Endothelial cell of umbilical vein (primary cell): Measurements from ENCODE around the gene CHMP4A. TPM values are rescaled to one million over a fixed set of nuclear protein-coding genes. Genes with fewer than 3 reads are reported as not detected.
A peak's percentile ranks its signal among the peaks of the same experiment; 100 is the strongest.

ENCODE experiments used
- BruUV-seq: library from RNA; stranded (reverse); fragments of 400-500 nt; replicated peaks from 2 replicates; lab custom pipeline; 2021; lab: Mats Ljungman, UMichigan
- CTCF ChIA-PET: fragments of 300-600, 350-600 bp; sonication (Branson Sonifier 250); formaldehyde crosslinking; loops from one replicate; lab custom pipeline; 2021; ENCODE audit warnings: antibody characterized with exemption, inconsistent platforms; lab: Charles Lee
- POLR2A ChIA-PET: fragments of 300-600, 350-600 bp; sonication (Branson Sonifier 250); formaldehyde crosslinking; loops from one replicate; lab custom pipeline; 2021; ENCODE audit warnings: antibody characterized with exemption, inconsistent platforms; lab: Charles Lee
- DNase-seq: peaks from one replicate; pipeline ENCODE4 v3.0.0-alpha.2; 2011; ENCODE audit warnings: low read depth, low spot score
- FAIRE-seq: peaks from 2 replicates; lab custom pipeline; 2011; peaks lifted over from hg19 to GRCh38; lab: Jason Lieb, UNC
- H2AFZ ChIP-seq: 2 replicates; pipeline ENCODE4 v1.6.0; 2012; ENCODE audit warnings: low read depth, low read length, control low read depth, inconsistent platforms
- H3K27ac ChIP-seq: 2 replicates; pipeline ENCODE4 v1.5.1; 2011; ENCODE audit warnings: low read depth, mild to moderate bottlenecking, control low read depth, low read length, moderate library complexity; ENCODE audit not compliant: insufficient read depth
- H3K27me3 ChIP-seq, 2 experiments: 2 replicates each; pipeline versions ENCODE4 v1.6.0 to v1.6.1; 2011; ENCODE audit warnings: low read length in 2 of 2, mixed read lengths in 1 of 2; ENCODE audit not compliant: control insufficient read depth in 2 of 2, insufficient read depth in 2 of 2
- H3K36me3 ChIP-seq, 2 experiments: 2 replicates in 1 of 2; 3 replicates in 1 of 2; pipeline ENCODE4 v1.5.1; 2011; ENCODE audit warnings: low read length in 2 of 2, mild to moderate bottlenecking in 1 of 2, moderate library complexity in 1 of 2; ENCODE audit not compliant: control insufficient read depth in 2 of 2, insufficient read depth in 2 of 2; ENCODE audit errors: extremely low read depth in 1 of 2
- H3K4me1 ChIP-seq: 3 replicates; pipeline ENCODE4 v1.5.1; 2011; ENCODE audit warnings: mild to moderate bottlenecking, low read length; ENCODE audit not compliant: control insufficient read depth, insufficient read depth; ENCODE audit errors: extremely low read depth
- H3K4me2 ChIP-seq: 2 replicates; pipeline ENCODE4 v1.6.1; 2011; ENCODE audit warnings: low read length, control low read depth, mixed read lengths; ENCODE audit not compliant: insufficient read depth
- H3K4me3 ChIP-seq, 3 experiments: fragments of 200-600 bp in 1 of 3; sonication (generic), shearing (Covaris generic) in 1 of 3; replicated peaks in 1 of 3; 2 replicates each; pipeline ENCODE4 v1.5.1; 2011 to 2016; ENCODE audit warnings: control low read depth in 3 of 3, low read length in 3 of 3, mild to moderate bottlenecking in 2 of 3, inconsistent platforms in 1 of 3, low read depth in 1 of 3, moderate library complexity in 1 of 3; ENCODE audit not compliant: insufficient read depth in 1 of 3
- H3K79me2 ChIP-seq: 2 replicates; pipeline ENCODE4 v1.6.0; 2012; ENCODE audit warnings: low read length, inconsistent platforms; ENCODE audit not compliant: control insufficient read depth, insufficient read depth
- H3K9ac ChIP-seq: replicated peaks from 2 replicates; pipeline ENCODE3; 2011; ENCODE audit warnings: low read length, control low read depth; ENCODE audit not compliant: insufficient read depth; ENCODE audit errors: extremely low read depth
- H3K9me1 ChIP-seq: replicated peaks from 3 replicates; pipeline ENCODE4 v1.6.0; 2011; ENCODE audit warnings: mild to moderate bottlenecking, low read length; ENCODE audit not compliant: control insufficient read depth, insufficient read depth; ENCODE audit errors: extremely low read depth
- H3K9me3 ChIP-seq: replicated peaks from 2 replicates; pipeline ENCODE4 v1.5.1; 2012; ENCODE audit warnings: low read length, inconsistent platforms; ENCODE audit not compliant: control insufficient read depth, insufficient read depth
- H4K20me1 ChIP-seq: replicated peaks from 2 replicates; pipeline ENCODE3; 2011; ENCODE audit warnings: mild to moderate bottlenecking, low read length; ENCODE audit not compliant: control insufficient read depth, insufficient read depth; ENCODE audit errors: extremely low read depth
- EZH2 ChIP-seq: IDR thresholded peaks from 2 replicates; pipeline ENCODE4 v1.6.1; 2012; ENCODE audit warnings: borderline replicate concordance, low read depth, mild to moderate bottlenecking, moderate library complexity, low read length, inconsistent platforms; ENCODE audit not compliant: severe bottlenecking
- FOS ChIP-seq: IDR thresholded peaks from 2 replicates; pipeline ENCODE4 v1.6.1; 2011; ENCODE audit warnings: mild to moderate bottlenecking, low read length, moderate library complexity, borderline replicate concordance; ENCODE audit not compliant: insufficient read depth
- GATA2 ChIP-seq: IDR thresholded peaks from 2 replicates; pipeline ENCODE4 v1.7.0; 2011; ENCODE audit warnings: low read depth, mild to moderate bottlenecking, moderate library complexity, mixed read lengths, low read length; ENCODE audit not compliant: insufficient read length, insufficient read depth
- JUN ChIP-seq: IDR thresholded peaks from 2 replicates; pipeline ENCODE4 v1.6.1; 2011; ENCODE audit warnings: borderline replicate concordance, low read depth; ENCODE audit not compliant: insufficient read length, insufficient read depth
- MYC ChIP-seq: IDR thresholded peaks from one replicate; pipeline ENCODE4 v1.6.1; 2011; ENCODE audit warnings: mild to moderate bottlenecking, low read depth, low read length
- POLR2A ChIP-seq: IDR thresholded peaks from 2 replicates; pipeline ENCODE4 v1.6.1; 2012; ENCODE audit warnings: low read depth, mild to moderate bottlenecking, control low read depth, low read length
- POLR2AphosphoS5 ChIP-seq: IDR thresholded peaks from 2 replicates; pipeline ENCODE4 v1.6.1; 2012; ENCODE audit warnings: low read depth, mild to moderate bottlenecking, control low read depth, low read length, moderate library complexity; ENCODE audit not compliant: insufficient read depth
- dilution Hi-C: fragments of 300-500 bp; cut with MboI; formaldehyde crosslinking; loops from one replicate; pipeline ENCODE4 v1.15.0; 2019; ENCODE audit warnings: low sequenced_read_pairs; ENCODE audit not compliant: extremely low pct_ligation_motif_present
- intact Hi-C: fragments of 100-400 bp; cut with micrococcal nuclease; formaldehyde crosslinking; loops from one replicate; pipeline ENCODE4 v1.10.0; 2022
- polyA plus RNA-seq, 4 experiments: library from polyadenylated mRNA; depleted of rRNA in 3 of 4; stranded (reverse) in 3 of 4; unstranded in 1 of 4; fragments of >200 nt; gene quantifications; 2 replicates each; pipeline versions ENCODE4 v1.2.1 to v1.2.3, GENCODE V29; 2011 to 2012; ENCODE audit warnings: missing spikeins in 1 of 4
- total RNA-seq: library from RNA; stranded (reverse); gene quantifications from 2 replicates; pipeline ENCODE4 v1.2.3, GENCODE V29; 2021
- TF ChIP-seq, protein P1 (sequence below): IDR thresholded peaks from 2 replicates; pipeline ENCODE4 v1.6.1; 2011; ENCODE audit not compliant: insufficient read depth, insufficient read length
- TF ChIP-seq, protein P2 (sequence below), 2 donors: IDR thresholded peaks; 1 replicate in 1 of 2; 2 replicates in 1 of 2; pipeline ENCODE4 v1.5.1; 2011; ENCODE audit warnings: low read length in 2 of 2, mild to moderate bottlenecking in 2 of 2, moderate library complexity in 2 of 2, control low read depth in 1 of 2, inconsistent platforms in 1 of 2, low read depth in 1 of 2; ENCODE audit not compliant: insufficient read depth in 1 of 2; ENCODE audit errors: extremely low read depth in 1 of 2

Gene CHMP4A
- total and polyA plus RNA-seq, 2 donors (not counting 3 experiments of a cell fraction or from before 2014, with no cell fraction given), result 40.9 to 46.4 TPM

DNA sequence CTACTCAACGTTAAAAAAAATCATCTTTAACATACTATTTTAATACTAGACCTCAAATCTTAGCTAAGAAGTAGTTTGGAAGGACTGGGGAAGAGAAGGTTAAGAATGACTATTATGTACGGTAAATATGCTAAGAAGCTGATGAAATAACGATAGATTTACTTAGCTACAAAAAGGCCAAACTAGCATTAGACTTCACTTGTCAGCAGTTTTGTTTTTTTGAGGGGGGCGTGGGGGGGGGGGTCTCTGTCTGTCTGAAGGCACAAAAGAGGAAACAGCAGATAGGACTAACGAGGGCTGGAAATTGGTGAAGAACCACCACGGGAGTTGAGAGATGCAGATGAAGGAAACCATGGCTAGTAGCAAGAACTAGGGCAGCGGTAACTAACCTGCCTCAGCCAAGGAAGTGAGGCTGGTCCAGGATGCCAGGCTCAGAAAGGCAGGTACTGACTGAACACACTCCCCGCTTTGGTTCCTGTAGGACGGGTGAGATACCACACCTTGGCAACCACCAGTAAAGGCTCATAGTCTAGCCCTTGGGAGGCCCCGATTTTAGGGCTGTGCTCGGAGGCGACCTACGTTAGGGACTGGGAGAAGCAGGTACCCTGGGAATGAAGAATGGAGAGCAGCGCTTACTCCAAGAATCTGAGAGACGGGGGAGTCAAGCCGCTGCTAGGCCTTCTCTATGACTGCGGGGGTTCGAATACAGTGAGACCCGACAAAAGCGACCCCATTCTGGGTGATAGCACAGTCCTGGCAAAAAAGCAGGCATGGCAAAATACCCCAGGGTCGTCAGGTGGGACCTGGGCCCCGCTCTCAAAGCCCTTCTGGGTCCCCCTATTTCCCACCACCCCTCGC lies 18.2 kb upstream of the CHMP4A start:
- dilution Hi-C loops (no loop called here), intact Hi-C loops (loop anchor here (1.0 to 2.0 kb wide), 5 partner anchors 7 to 116 kb away; partner anchors contain the start of genes CHMP4A, TINF2 and TM9SF1)
- Histone ChIP-seq H3K4me1 (peaks cover 38% of the 10 kb centered on the region), H3K9ac (peak overlapping the region; percentile 95), H3K4me3 (peak overlapping the region; percentile 63 to 87 (median 67)), H3K4me2 (peak overlapping the region; percentile 67), H3K9me1 (no peaks in the 10 kb centered on the region), H3K79me2 (peaks cover 62% of the 10 kb centered on the region), H3K9me3 (no peaks in the 10 kb centered on the region), H3K27me3 (no peaks in the 10 kb centered on the region), H3K27ac (peak overlapping the region; percentile 88), H2AFZ (peak overlapping the region; percentile 73), H4K20me1 (no peaks in the 10 kb centered on the region), H3K36me3 (peaks cover 4 to 10% of the 10 kb centered on the region in 2 experiments)
- no peak for TF ChIP-seq POLR2AphosphoS5
- no peak for TF ChIP-seq POLR2A
- TF ChIP-seq FOS, result no peak
- TF ChIP-seq MYC, result no peak
- TF ChIP-seq JUN, result no peak
- no peak for TF ChIP-seq GATA2
- no peak for TF ChIP-seq EZH2
- TF ChIP-seq, protein P1, sequence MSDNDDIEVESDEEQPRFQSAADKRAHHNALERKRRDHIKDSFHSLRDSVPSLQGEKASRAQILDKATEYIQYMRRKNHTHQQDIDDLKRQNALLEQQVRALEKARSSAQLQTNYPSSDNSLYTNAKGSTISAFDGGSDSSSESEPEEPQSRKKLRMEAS, result no peak
- TF ChIP-seq, protein P2, sequence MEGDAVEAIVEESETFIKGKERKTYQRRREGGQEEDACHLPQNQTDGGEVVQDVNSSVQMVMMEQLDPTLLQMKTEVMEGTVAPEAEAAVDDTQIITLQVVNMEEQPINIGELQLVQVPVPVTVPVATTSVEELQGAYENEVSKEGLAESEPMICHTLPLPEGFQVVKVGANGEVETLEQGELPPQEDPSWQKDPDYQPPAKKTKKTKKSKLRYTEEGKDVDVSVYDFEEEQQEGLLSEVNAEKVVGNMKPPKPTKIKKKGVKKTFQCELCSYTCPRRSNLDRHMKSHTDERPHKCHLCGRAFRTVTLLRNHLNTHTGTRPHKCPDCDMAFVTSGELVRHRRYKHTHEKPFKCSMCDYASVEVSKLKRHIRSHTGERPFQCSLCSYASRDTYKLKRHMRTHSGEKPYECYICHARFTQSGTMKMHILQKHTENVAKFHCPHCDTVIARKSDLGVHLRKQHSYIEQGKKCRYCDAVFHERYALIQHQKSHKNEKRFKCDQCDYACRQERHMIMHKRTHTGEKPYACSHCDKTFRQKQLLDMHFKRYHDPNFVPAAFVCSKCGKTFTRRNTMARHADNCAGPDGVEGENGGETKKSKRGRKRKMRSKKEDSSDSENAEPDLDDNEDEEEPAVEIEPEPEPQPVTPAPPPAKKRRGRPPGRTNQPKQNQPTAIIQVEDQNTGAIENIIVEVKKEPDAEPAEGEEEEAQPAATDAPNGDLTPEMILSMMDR (IDR thresholded peaks at IDR 0.05; ENCODE audit: extremely low read depth in 1 of 2, insufficient read depth in 1 of 2, low read depth in 1 of 2, low read length in 2 of 2), result no peak
- TSS peak; percentile 65 for BruUV-seq
- CTCF ChIA-PET, result interaction anchor here (1.2 kb wide), 1 partner anchor 10 kb away, joined by 3 read pairs; no protein-coding TSS in a partner anchor
- DNase-seq, result no peak
- POLR2A ChIA-PET, result interaction anchor here (0.6 kb wide), 1 partner anchor 17 kb away, joined by 5 read pairs; no protein-coding TSS in a partner anchor
- FAIRE-seq, result no peak
